Measurements from ENCODE around the gene USH1C.

- TF ChIP-seq POLR2A (IDR thresholded peaks at IDR 0.05) (no peak), CTCF (IDR thresholded peaks at IDR 0.05) (no peak), POLR2AphosphoS5 (IDR thresholded peaks at IDR 0.05) (no peak)
These were observed 5.5 kb downstream of the USH1C start for GRCh38 chr11:17538731-17539130.
